Neuronal stem cell (in vitro differentiated cells): ENCODE measurements around the gene SDCCAG8.

Source experiments
- DNase-seq: peaks from one replicate; pipeline ENCODE4 v3.0.0-alpha.2; 2013; ENCODE audit warnings: low spot score
- H2AFZ ChIP-seq: one replicate; pipeline ENCODE4 v1.6.1; 2013; ENCODE audit warnings: mild to moderate bottlenecking, low read length, inconsistent platforms
- H2AK5ac ChIP-seq: 2 replicates; pipeline ENCODE4 v1.6.1; 2013; ENCODE audit warnings: low read depth, mild to moderate bottlenecking, inconsistent platforms, low read length, moderate library complexity, mixed read lengths
- H2BK120ac ChIP-seq: 2 replicates; pipeline ENCODE4 v1.6.1; 2013; ENCODE audit warnings: low read depth, mild to moderate bottlenecking, inconsistent platforms, low read length, moderate library complexity, mixed read lengths
- H2BK12ac ChIP-seq: one replicate; pipeline ENCODE4 v1.6.1; 2013; ENCODE audit warnings: low read length, inconsistent platforms
- H2BK15ac ChIP-seq: 2 replicates; pipeline ENCODE4 v1.6.1; 2013; ENCODE audit warnings: mild to moderate bottlenecking, low read length, inconsistent platforms, mixed read lengths
- H2BK5ac ChIP-seq: one replicate; pipeline ENCODE4 v1.6.1; 2013; ENCODE audit warnings: inconsistent platforms, mild to moderate bottlenecking, low read length, moderate library complexity
- H3K14ac ChIP-seq: one replicate; pipeline ENCODE4 v1.6.1; 2013; ENCODE audit warnings: low read length, inconsistent platforms
- H3K18ac ChIP-seq: 2 replicates; pipeline ENCODE4 v1.6.1; 2013; ENCODE audit warnings: low read length, inconsistent platforms
- H3K23ac ChIP-seq: 2 replicates; pipeline ENCODE4 v1.6.1; 2013; ENCODE audit warnings: low read depth, mild to moderate bottlenecking, mixed read lengths, low read length, inconsistent platforms; ENCODE audit not compliant: poor library complexity
- H3K27ac ChIP-seq: replicated peaks from 3 replicates; pipeline ENCODE4 v1.5.1; 2013; ENCODE audit warnings: low read length, inconsistent platforms
- H3K27me3 ChIP-seq, 3 experiments: 2 replicates each; pipeline ENCODE4 v1.6.1; 2013; ENCODE audit warnings: low read length in 3 of 3, mild to moderate bottlenecking in 2 of 3, inconsistent platforms in 1 of 3, low read depth in 1 of 3, mixed read lengths in 1 of 3, moderate library complexity in 1 of 3; ENCODE audit not compliant: control insufficient read depth in 3 of 3, insufficient read depth in 3 of 3
- H3K36me3 ChIP-seq, 2 donors: replicated peaks in 1 of 2; 2 replicates each; pipeline ENCODE4 v1.6.1; 2013; ENCODE audit warnings: low read length in 2 of 2; ENCODE audit not compliant: control insufficient read depth in 2 of 2, insufficient read depth in 2 of 2
- H3K4ac ChIP-seq: 2 replicates; pipeline ENCODE4 v1.6.1; 2013; ENCODE audit warnings: inconsistent platforms, mild to moderate bottlenecking, low read length, moderate library complexity
- H3K4me1 ChIP-seq, 2 donors: 1 replicate in 1 of 2; 2 replicates in 1 of 2; pipeline ENCODE4 v1.6.1; 2013; ENCODE audit warnings: low read length in 2 of 2, low read depth in 1 of 2; ENCODE audit not compliant: control insufficient read depth in 2 of 2, insufficient read depth in 1 of 2
- H3K4me2 ChIP-seq: one replicate; pipeline ENCODE4 v1.6.1; 2013; ENCODE audit warnings: mild to moderate bottlenecking, low read length, inconsistent platforms; ENCODE audit not compliant: insufficient read depth, poor library complexity, severe bottlenecking
- H3K4me3 ChIP-seq, 2 donors: 2 replicates each; pipeline ENCODE4 v1.5.1; 2013; ENCODE audit warnings: low read length in 2 of 2, mild to moderate bottlenecking in 2 of 2, inconsistent platforms in 1 of 2, moderate library complexity in 1 of 2
- H3K79me1 ChIP-seq: one replicate; pipeline ENCODE4 v1.6.1; 2013; ENCODE audit warnings: low read depth, mild to moderate bottlenecking, inconsistent platforms, low read length, moderate library complexity
- H3K9ac ChIP-seq: one replicate; pipeline ENCODE4 v1.6.1; 2013; ENCODE audit warnings: mild to moderate bottlenecking, low read depth, low read length, inconsistent platforms; ENCODE audit not compliant: poor library complexity
- H3K9me3 ChIP-seq, 2 donors: replicated peaks in 1 of 2; 2 replicates each; pipeline versions ENCODE3 to v1.6.1; 2013; ENCODE audit warnings: low read length in 2 of 2, mild to moderate bottlenecking in 2 of 2, inconsistent platforms in 1 of 2, low read depth in 1 of 2, mixed read lengths in 1 of 2, moderate library complexity in 1 of 2; ENCODE audit not compliant: control insufficient read depth in 2 of 2, insufficient read depth in 1 of 2
- H4K8ac ChIP-seq: one replicate; pipeline ENCODE4 v1.6.1; 2013; ENCODE audit warnings: low read depth, mild to moderate bottlenecking, inconsistent platforms, low read length, moderate library complexity
- H4K91ac ChIP-seq: one replicate; pipeline ENCODE4 v1.6.1; 2013; ENCODE audit warnings: low read length, low read depth, mild to moderate bottlenecking, inconsistent platforms; ENCODE audit not compliant: poor library complexity
- WGBS, 2 donors: extraction: QIAGEN DNeasy Blood & Tissue Kit; methylation state at CpG; one replicate each; pipeline ENCODE4 v1.1.7; 2013; ENCODE audit warnings: missing lambda C conversion rate in 2 of 2, mixed read lengths in 1 of 2; ENCODE audit not compliant: insufficient read length in 2 of 2, insufficient replicate concordance in 1 of 2; ENCODE audit errors: extremely low coverage in 2 of 2; 5-methylcytosine and 5-hydroxymethylcytosine counted together
- small RNA-seq: library from polyadenylated mRNA; stranded (forward); fragments of <200 nt; extraction: miRNeasy Mini kit (QIAGEN cat#:217004); gene quantifications from one replicate; pipeline ENCODE3, GENCODE V24; 2013; ENCODE audit not compliant: insufficient read depth

The SDCCAG8 gene

DNA sequence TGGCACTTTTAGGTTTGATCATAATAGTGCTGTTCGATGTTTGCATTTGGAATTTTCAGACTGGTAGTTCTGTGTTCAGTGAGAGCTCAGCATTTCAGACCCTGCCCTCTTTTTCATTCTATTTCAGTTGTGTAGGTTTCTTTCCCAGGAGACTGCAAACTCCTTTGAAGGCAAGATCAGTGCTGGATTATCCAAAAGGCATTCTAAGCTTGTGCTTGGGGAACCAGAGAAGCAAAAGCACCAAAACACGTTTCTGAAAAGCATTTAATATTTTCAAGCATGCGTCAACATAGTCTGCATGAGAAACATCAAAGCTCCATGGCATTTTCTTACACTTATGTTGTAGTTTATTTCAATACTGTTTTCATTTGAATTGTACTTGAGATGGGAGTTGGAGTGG is 292.1 kb downstream of the SDCCAG8 start:
- Histone ChIP-seq H3K9me3 (no peaks in the 10 kb centered on the region), H3K79me1 (no peaks in the 10 kb centered on the region), H3K23ac (no peak overlapping the region), H4K91ac (no peak overlapping the region), H3K27me3 (no peaks in the 10 kb centered on the region), H3K4me1 (no peaks in the 10 kb centered on the region), H3K4me2 (no peak overlapping the region), H2BK5ac (no peak overlapping the region), H2AFZ (no peak overlapping the region), H3K4me3 (no peak overlapping the region), H3K4ac (no peak overlapping the region), H3K9ac (no peak overlapping the region), H2AK5ac (no peak overlapping the region), H2BK120ac (no peak overlapping the region), H3K18ac (no peak overlapping the region), H2BK12ac (no peak overlapping the region), H3K36me3 (peaks cover 0 to 31% of the 10 kb centered on the region in 2 donors), H4K8ac (no peak overlapping the region), H3K27ac (no peak overlapping the region), H3K14ac (no peak overlapping the region), H2BK15ac (no peak overlapping the region)
- WGBS, 2 donors, result no CpG with 5 or more reads among the region's 3 CpGs
- no peak for DNase-seq

DNA sequence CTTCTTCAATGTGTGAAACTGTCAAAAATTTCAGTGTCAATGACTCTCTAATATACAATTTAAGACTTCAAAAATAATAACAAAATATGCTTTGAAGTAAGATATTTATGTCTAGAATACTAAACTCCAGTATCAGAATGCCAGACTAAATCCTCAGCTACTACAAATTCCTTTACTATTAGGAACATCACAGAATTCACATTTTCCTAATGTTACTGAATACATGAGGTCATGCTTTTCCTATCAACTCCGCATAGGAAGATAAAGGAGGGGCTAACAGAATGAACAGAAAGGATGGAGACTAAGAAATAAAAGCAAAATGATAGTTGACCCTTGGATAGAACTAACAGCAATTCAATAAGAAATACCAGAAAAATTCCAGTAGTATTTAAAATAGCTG is 292.7 kb downstream of the SDCCAG8 start:
- H3K4me1 ChIP-seq, result no peaks in the 10 kb centered on the region
- no peak overlapping the region for H3K18ac ChIP-seq
- no CpG with 5 or more reads among the region's 1 CpG for WGBS, 2 donors
- no peak overlapping the region for H3K4me2 ChIP-seq
- no peak overlapping the region for H3K4ac ChIP-seq
- no peak for DNase-seq
- no peaks in the 10 kb centered on the region for H3K79me1 ChIP-seq
- no peak overlapping the region for H2AK5ac ChIP-seq
- H3K36me3 ChIP-seq, result peaks cover 0 to 26% of the 10 kb centered on the region in 2 donors
- no peak overlapping the region for H2BK120ac ChIP-seq
- H2BK5ac ChIP-seq, result no peak overlapping the region
- H4K8ac ChIP-seq, result no peak overlapping the region
- H3K14ac ChIP-seq, result no peak overlapping the region
- H3K23ac ChIP-seq, result no peak overlapping the region
- H3K27ac ChIP-seq, result no peak overlapping the region
- no peaks in the 10 kb centered on the region for H3K27me3 ChIP-seq
- no peak overlapping the region for H3K4me3 ChIP-seq
- H2BK12ac ChIP-seq, result no peak overlapping the region
- H4K91ac ChIP-seq, result no peak overlapping the region
- H2BK15ac ChIP-seq, result no peak overlapping the region
- H3K9me3 ChIP-seq, result no peaks in the 10 kb centered on the region
- H2AFZ ChIP-seq, result no peak overlapping the region
- H3K9ac ChIP-seq, result no peak overlapping the region

DNA sequence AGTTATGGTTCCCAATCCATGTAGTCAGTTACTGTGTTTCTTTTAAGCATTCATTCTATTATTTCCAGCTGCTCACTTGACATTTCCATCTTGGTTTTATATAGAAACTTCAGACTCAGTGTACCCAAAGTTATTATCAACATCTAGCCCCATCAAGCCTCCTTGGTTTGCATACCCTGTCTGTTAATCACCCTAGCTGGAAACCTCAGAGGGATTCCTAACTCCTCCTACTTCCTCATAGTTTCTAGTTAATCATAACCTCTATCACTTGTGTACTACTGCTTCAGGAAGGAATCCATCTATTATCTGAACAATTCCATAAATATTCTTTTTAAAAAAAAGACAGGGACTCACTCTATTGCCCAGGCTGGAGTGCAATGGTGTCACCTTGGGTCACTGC is 293.3 kb downstream of the SDCCAG8 start:
- Histone ChIP-seq H3K4me3 (no peak overlapping the region), H2AK5ac (no peak overlapping the region), H3K9ac (no peak overlapping the region), H3K27me3 (no peaks in the 10 kb centered on the region), H2BK15ac (no peak overlapping the region), H2AFZ (no peak overlapping the region), H4K8ac (no peak overlapping the region), H2BK5ac (no peak overlapping the region), H2BK120ac (no peak overlapping the region), H3K27ac (no peak overlapping the region), H3K79me1 (no peaks in the 10 kb centered on the region), H3K14ac (no peak overlapping the region), H3K36me3 (peaks cover 0 to 20% of the 10 kb centered on the region in 2 donors), H4K91ac (no peak overlapping the region), H3K4ac (no peak overlapping the region), H3K23ac (no peak overlapping the region), H3K9me3 (no peaks in the 10 kb centered on the region), H3K18ac (no peak overlapping the region), H3K4me1 (no peaks in the 10 kb centered on the region), H3K4me2 (no peak overlapping the region), H2BK12ac (no peak overlapping the region)
- no peak for DNase-seq

Small RNAs within 50 kb of the gene (small RNA-seq; reads per million reads assigned to genes)
- 67.0 reads per million, percentile 94 among the genes with 10 or more reads in this experiment for gene MIR4677
